ENCODE measurements around the gene TRIM13.

Gene TRIM13

GRCh38 chr13:50006426-50007135 is 9.7 kb downstream of the TRIM13 start:
- Histone ChIP-seq H3K36me3 (replicated peaks; ENCODE audit: insufficient read depth, low read length) (no peaks in the 10 kb centered on the region), H3K4me3 (ENCODE audit: low read length) (no peak overlapping the region), H3K79me2 (ENCODE audit: low read length) (no peaks in the 10 kb centered on the region), H3K4me1 (ENCODE audit: low read length) (no peaks in the 10 kb centered on the region), H3F3A (ENCODE audit: insufficient read depth, low read length) (0 out of 2 replicates have a peak, but pooled peaks cover 3% of the 10 kb centered on the region), H3K9me2 (replicated peaks; ENCODE audit: insufficient read depth, low read length) (no peaks in the 10 kb centered on the region), H3K9ac (ENCODE audit: low read length) (no peak overlapping the region), H3K9me3 (replicated peaks; ENCODE audit: insufficient read depth, low read length) (no peaks in the 10 kb centered on the region), H3K27ac (ENCODE audit: low read length) (no peak overlapping the region), H4K20me1 (ENCODE audit: insufficient read depth, low read length) (no peaks in the 10 kb centered on the region), H3K4me2 (ENCODE audit: low read depth, low read length) (no peak overlapping the region), H2AFZ (ENCODE audit: low read length) (no peak overlapping the region), H3K27me3 (replicated peaks; ENCODE audit: insufficient read depth, low read length) (no peaks in the 10 kb centered on the region)
- no peak for DNase-seq
- no peak for TF ChIP-seq CTCF (IDR thresholded peaks at IDR 0.05; ENCODE audit: low read length)
- TF ChIP-seq EZH2phosphoT487 (IDR thresholded peaks at IDR 0.05; ENCODE audit: low read length), result no peak
- no peak for TF ChIP-seq EZH2 (optimal IDR thresholded peaks at IDR 0.05; ENCODE audit: low read depth, low read length)

- Histone ChIP-seq H3K4me1 (ENCODE audit: low read length) (no peaks in the 10 kb centered on the region), H2AFZ (ENCODE audit: low read length) (no peak overlapping the region), H4K20me1 (ENCODE audit: insufficient read depth, low read length) (no peaks in the 10 kb centered on the region), H3K9ac (ENCODE audit: low read length) (no peak overlapping the region), H3K79me2 (ENCODE audit: low read length) (no peaks in the 10 kb centered on the region), H3K36me3 (replicated peaks; ENCODE audit: insufficient read depth, low read length) (no peaks in the 10 kb centered on the region), H3F3A (ENCODE audit: insufficient read depth, low read length) (no peaks in the 10 kb centered on the region), H3K9me3 (replicated peaks; ENCODE audit: insufficient read depth, low read length) (no peaks in the 10 kb centered on the region), H3K9me2 (replicated peaks; ENCODE audit: insufficient read depth, low read length) (no peaks in the 10 kb centered on the region), H3K4me2 (ENCODE audit: low read depth, low read length) (no peak overlapping the region), H3K27me3 (replicated peaks; ENCODE audit: insufficient read depth, low read length) (no peaks in the 10 kb centered on the region), H3K27ac (ENCODE audit: low read length) (no peak overlapping the region), H3K4me3 (ENCODE audit: low read length) (no peak overlapping the region)
- TF ChIP-seq CTCF (IDR thresholded peaks at IDR 0.05; ENCODE audit: low read length) (no peak), EZH2phosphoT487 (IDR thresholded peaks at IDR 0.05; ENCODE audit: low read length) (no peak), EZH2 (optimal IDR thresholded peaks at IDR 0.05; ENCODE audit: low read depth, low read length) (no peak)
- DNase-seq, result no peak
Observed at GRCh38 chr13:50011461-50011860, 14.6 kb downstream of the TRIM13 start.

GRCh38 chr13:50012396-50013169 is 15.7 kb downstream of the TRIM13 start:
- Histone ChIP-seq H3K36me3 (replicated peaks; ENCODE audit: insufficient read depth, low read length) (no peaks in the 10 kb centered on the region), H3K79me2 (ENCODE audit: low read length) (no peaks in the 10 kb centered on the region), H3K4me3 (ENCODE audit: low read length) (no peak overlapping the region), H3K9me2 (replicated peaks; ENCODE audit: insufficient read depth, low read length) (no peaks in the 10 kb centered on the region), H3K9me3 (replicated peaks; ENCODE audit: insufficient read depth, low read length) (no peaks in the 10 kb centered on the region), H2AFZ (ENCODE audit: low read length) (no peak overlapping the region), H3K27me3 (replicated peaks; ENCODE audit: insufficient read depth, low read length) (no peaks in the 10 kb centered on the region), H3K4me1 (ENCODE audit: low read length) (no peaks in the 10 kb centered on the region), H3K9ac (ENCODE audit: low read length) (no peak overlapping the region), H3K4me2 (ENCODE audit: low read depth, low read length) (no peak overlapping the region), H3K27ac (ENCODE audit: low read length) (no peak overlapping the region), H4K20me1 (ENCODE audit: insufficient read depth, low read length) (no peaks in the 10 kb centered on the region), H3F3A (ENCODE audit: insufficient read depth, low read length) (no peaks in the 10 kb centered on the region)
- no peak for TF ChIP-seq EZH2 (optimal IDR thresholded peaks at IDR 0.05; ENCODE audit: low read depth, low read length)
- TF ChIP-seq EZH2phosphoT487 (IDR thresholded peaks at IDR 0.05; ENCODE audit: low read length), result no peak
- TF ChIP-seq CTCF (IDR thresholded peaks at IDR 0.05; ENCODE audit: low read length), result no peak
- no peak for DNase-seq

All from MM.1S (cell line).